GM21737 (cell line): Measurements from ENCODE around the gene ZNF532.
A peak's percentile ranks its signal among the peaks of the same experiment; 100 is the strongest.

Experiments
- ATAC-seq: cut with Tn5 transposase; IDR thresholded peaks from one replicate; pipeline ENCODE4 v1.9.1; 2021; ENCODE audit warnings: mild to moderate bottlenecking, moderate library complexity; ENCODE audit not compliant: unreplicated experiment

The ZNF532 gene

DNA sequence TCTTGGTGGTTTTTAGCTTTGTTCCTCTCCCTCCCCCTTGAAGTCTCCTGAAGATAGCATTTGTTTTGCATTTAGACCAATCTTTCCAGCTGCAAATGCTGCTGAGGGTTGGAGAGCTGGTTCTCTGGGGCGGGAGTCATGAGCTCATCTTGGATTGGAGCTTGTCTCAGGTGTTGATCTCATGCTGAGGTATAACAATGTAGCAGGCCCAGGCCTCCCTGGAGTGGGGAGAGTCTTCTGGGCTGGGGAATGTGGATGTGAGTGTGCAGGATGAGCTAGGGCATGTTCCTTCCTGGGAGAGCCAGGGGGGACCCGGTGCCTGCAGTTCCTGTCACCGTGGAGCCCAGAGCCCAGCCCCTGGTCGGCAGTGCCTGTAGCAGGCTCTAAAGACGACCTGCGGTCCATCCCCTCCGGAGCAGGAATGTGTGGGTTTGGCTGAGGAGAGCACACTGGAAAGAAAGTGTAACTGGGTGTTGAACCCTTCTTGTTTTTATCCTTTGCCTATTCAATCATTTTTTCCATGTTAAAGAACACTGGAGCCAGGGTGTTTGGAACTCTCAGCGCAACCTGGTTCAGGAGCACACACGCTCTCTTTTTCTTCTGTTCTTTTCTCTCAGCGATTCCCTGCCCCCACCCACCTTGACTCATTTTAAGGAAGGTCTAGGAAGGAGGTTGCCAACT, 2.7 kb downstream of the ZNF532 start:
- ATAC-seq, result no peak

DNA sequence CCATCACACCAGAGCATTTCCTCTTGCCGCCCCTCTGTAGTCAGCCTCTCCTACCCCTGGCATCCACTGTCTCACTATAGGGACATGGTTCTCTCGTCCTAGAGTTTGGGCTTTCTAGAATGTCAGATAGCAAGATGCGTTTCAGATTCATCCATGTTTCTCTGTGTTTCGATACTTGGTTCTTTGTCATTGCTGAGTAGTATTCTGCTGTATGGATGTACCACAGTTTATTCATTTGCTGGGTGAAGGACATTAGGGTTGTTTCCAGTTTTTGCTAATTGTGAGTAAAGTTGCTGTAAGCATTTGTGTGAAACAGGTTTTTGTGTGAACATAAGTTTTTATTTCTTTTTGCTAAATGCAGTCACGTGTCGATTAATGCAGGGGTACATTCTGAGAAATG, 3.8 kb downstream of the ZNF532 start:
- ATAC-seq, result no peak

DNA sequence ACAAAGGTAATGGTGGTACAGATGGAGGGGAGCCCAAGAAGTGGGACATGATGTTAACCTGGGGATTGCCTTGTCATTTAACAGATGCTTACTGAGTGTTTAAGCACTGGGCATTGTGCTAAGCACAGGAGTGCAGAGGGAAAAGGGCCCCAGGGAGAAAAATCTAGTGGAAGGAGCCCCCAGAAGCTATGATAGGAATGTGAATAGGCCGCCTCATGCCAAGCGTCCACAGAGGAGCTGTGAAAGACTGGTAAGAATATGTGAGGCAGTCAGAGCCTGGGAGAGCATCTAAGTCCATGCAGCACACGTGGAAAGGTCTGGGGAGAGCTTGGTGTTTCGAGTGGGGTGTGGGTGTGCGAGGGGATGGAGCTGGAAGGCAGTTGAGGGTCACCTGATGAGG, 5.5 kb downstream of the ZNF532 start:
- ATAC-seq, result no peak

DNA sequence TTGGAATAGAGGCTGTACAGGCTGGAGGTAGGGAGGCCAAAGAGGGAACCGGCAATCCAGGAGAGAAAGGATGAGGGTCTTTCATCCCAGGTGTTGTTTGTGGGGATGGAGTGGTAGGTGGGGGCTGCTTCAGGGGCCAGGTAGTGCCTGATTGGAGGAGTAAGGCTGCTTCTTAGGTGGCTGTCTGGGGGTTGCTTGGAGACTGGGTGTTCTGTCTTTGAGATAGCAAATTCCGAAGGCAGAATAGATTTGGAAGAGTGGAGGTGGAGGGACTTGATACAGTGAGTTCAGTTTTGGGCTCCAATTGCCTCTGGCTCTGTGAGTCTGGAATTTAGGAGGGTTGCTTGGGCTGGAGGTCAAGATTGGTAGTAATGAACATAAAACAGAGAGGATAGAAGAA, 5.9 kb downstream of the ZNF532 start:
- ATAC-seq, result no peak

DNA sequence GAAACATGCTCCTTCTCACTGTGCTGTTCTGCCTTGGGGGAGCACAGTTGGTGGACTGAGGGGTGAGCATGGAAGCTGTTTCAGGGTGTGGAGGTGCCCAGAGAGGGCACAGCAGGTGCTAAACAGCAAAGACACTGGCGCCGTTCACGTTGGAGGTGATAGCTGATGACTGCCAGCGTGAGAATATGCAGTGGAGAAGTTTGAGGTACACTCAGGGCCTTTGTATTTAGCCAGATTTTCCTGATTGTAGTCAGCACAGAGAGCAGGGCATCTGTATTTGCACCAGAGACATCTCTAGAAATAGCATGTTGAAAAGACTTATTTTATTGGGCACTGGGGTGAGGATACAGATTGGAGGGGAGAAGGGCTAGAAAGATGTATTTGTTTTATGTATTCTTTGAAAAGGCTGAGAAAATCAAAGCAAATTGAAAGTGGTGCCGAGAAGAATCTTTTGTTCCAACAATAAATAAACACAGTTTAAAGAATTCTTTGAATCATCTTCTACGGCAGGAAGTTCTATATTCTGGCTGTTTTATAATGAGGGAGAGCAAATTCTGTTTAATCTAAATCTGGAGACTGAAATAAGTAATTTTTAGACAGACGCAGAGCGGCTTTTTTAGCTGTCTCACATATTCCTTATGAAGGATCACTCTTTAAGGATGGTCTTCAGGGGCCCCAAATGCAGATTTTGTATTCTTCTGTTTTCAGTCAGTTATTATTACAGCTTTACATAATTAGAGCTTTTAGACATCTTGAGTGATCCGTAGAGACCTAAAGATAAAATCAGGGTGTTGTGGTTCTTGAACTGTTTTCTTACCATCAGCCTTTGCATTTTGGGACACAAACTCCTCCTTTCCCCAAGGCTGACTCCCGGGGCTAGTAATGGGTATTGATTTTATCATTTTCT, 7.1 kb downstream of the ZNF532 start:
- ATAC-seq, result no peak

DNA sequence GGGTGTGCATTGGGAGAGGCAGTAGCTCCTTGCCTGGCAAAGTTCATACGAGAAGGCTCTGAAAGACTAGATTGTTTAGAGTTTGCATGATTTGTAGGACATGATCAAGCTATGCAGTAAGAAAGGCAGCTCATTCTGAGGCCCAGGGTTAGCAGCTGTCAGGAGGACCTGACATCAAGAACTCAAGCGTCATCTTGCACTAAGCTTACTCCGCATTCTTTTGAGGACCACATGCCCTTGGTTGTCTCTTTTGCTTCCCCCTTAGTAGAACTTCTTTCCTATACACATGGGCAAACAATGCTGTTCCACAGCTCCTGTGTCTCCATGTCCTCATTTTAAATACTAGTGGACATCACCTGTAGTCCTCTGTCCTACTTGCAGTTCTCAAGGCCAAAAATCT, 14.0 kb downstream of the ZNF532 start:
- no peak for ATAC-seq

DNA sequence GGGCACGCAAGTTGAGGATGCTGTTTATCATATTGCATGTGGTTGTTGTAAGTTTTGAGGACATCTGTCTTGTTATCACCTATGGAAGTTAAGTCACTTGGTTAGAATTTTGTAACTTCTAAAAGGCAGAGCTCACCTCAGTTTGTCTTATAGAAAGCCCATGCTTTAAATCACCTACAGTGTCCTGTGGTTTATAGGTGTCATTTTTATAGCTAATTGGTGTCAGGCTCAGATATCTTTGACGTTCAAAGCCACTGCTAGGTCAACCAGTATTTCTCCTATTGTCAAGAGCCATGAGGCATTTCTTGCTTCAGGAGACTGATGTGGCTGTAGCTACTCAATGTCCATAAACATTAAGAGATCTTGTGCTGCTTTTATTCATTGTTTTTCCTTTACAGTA, 16.8 kb downstream of the ZNF532 start:
- no peak for ATAC-seq

DNA sequence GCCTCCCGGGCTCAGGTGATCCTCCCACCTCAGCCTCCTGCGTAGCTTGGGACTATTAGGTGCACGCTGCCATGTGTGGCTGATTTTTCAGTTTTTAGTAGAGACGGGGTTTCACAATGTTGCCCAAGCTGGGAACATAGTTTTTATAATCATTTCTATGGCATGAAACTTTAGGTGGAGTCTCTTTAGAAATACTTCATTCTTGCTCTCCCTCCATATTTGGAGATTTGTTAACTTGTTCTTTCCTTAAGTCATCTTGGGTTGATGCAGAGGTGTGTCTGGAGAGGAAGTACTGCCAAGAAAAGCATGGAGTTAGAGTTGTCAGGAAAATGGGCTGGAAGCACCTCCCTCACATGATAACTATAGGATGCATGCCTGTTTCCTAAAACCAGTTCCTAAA, 17.4 kb downstream of the ZNF532 start:
- ATAC-seq, result no peak

DNA sequence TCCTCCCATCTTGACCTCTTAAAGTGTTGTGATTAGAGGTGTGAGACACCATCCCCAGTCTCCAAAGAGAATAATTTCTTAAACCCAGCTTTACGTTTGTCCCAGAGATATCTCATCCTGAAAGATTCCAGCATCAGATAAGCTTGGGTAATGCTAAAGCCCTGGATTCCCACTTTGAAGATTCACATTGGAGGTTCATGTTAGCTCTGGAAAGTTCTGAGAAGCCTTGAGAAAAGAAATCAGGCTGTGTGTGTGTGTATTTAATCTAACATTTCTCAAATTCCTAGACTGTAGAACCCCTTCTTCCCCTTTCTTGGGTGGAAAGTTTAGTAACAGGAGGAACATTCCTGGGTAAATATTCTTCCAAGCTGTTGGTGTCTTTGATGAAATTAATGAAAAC, 18.0 kb downstream of the ZNF532 start:
- ATAC-seq, result no peak

DNA sequence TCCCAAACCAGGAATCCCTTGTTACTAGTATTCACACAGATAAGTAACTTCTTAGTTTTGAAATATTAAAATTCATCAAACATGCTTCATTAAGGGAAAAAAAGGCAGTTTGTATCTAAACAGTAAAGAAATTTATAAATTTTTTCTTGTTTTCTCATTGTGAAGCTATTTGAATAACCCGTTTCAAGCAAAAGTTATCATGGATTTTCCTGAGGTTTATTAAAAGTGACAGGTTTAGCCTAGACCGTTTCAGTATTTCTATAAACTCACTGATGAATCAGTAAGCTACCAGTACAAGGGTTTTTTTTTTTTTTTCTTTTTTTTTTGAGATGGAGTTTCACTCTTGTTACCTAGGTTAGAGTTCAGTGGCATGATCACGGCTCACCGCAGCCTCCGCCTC, 20.0 kb downstream of the ZNF532 start:
- ATAC-seq, result no peak

DNA sequence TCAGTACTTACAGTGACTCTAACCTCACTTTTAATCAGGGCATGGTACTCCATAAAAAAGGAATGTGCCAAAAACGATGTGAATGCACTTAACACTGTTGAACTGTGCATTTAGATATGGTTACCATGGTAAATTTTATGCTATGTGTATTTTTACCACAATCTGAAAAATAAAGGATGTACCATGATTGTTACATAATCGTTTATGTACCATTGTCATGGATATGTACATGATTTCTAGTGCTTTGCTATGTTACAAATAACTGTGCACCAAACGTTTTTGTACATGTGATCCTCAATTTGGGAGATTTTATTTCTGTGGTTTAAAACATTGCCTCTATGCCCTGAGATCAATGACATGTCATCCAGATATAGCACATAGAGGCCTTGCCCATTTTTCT, 21.8 kb downstream of the ZNF532 start:
- ATAC-seq, result no peak

DNA sequence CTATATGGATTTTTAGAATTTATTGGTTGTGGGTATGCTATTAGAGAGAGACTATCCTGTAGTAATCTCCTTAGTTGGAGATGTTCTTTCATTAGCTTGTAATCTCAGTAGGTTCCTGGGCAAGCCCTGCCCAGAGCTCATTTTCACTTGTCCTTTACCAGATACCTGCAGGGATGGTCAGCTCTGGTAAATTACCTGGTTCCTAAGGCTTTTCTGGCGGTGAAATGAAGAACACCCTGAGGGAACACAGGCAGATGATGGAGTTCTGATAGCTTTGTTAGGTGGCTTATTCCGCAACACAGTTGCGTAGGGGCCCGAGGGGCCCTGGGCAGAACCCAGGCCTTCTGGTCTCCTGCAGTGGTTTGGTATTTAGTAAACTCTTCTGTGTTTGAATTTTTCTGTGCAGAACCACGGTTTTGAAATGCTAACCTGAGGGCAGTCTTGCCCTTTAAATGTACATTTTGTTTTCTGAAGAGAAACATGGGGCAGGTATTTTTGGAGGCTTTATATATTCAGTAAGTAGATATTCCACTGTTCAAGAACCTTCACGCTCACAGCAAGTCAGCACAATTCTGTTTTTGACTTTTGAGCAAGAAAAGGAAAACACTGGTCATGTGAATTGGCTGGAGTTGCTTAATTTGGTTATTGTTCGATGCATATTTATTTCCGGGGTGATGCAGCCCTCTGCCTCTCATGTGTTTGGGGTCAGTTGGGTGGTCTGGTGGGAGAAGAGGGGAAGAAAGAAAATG, 22.4 kb downstream of the ZNF532 start:
- no peak for ATAC-seq

DNA sequence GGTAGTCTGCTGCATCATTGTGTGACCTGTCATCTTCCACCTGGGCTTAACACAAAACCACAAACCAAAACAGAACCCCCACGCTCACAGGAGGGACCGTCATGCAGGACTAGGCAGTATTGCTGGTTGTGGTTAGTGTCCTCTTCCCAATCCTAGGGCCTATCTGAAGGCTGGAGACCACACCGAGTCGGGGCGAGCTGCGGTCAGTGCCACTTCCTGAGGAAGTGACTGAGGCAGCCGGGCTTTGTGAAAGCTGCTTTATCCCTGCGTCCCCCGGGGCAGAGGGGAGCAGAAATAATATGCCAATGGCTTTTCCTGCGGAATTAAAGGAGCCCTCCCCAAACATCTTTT, 22.9 kb downstream of the ZNF532 start:
- peak; percentile 83 for ATAC-seq

DNA sequence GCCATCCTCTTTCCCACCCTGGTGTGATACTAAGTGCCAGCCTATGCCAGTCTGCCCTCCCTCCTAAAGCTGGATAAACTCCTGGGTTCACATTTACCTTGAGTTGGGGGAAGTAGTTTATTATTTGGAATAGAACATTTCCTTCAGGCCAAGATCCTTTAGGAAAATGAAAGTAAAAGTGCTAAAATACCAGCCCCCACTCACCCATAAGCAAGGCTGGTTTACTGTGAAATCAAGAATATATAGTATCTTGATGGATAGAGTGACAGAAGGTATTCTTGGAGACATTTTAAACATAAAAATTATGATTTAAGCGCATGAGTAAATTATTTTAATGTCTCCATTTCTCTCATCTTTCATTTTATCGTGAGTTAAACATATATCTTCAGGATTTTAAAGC, 27.1 kb downstream of the ZNF532 start:
- ATAC-seq, result no peak

DNA sequence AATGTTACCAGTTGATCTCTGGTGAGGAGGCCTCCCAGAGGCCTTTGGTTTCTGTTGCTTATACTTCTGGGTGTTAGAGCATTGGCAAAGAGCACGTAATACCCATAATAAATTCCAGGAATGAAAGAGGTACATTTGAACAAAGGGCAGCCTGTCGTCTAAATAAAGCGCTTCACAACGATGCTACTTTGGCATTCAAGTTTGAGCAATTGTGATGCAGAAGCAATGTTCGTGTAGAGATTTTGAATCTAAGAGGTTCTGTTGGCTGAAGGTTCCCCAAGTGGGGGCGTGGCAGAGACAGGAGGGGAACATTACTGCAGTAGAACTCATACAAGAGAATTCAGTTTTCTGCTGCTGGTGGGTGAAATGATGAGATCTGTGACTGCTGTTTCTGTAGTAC, 27.8 kb downstream of the ZNF532 start:
- ATAC-seq, result no peak

DNA sequence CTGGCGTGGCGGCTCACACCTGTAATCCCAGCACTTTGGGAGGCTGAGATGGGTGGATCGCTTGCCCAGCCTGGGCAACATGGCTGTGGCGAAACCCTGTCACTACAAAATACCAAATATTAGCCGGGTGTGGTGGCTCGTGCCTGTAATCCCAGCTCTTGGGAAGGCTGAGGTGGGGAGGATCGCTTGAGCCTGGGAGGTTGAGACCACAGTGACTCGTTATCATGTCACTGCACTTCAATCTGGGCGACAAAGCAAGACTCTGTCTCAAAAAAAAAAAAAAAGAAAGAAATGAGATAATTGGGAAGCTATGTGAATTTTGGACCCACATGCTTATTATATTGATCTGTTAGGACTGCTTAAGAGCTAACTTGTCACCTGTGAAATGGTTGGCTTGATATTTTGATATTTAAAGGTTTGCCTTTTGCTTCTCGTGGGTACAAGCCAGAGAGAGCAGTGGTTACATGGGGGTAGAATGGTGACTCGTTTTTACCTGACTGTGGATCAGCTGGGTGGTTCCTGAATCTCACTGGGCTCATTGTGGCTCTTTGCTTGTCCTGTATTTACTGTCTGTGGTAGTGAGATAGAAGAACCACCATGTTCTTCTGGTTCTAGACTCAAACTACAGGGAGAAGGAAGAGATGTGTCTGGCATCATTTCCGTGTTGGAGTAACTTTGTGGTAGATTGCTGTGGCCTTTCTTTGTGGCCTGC, 28.9 kb downstream of the ZNF532 start:
- ATAC-seq, result no peak

DNA sequence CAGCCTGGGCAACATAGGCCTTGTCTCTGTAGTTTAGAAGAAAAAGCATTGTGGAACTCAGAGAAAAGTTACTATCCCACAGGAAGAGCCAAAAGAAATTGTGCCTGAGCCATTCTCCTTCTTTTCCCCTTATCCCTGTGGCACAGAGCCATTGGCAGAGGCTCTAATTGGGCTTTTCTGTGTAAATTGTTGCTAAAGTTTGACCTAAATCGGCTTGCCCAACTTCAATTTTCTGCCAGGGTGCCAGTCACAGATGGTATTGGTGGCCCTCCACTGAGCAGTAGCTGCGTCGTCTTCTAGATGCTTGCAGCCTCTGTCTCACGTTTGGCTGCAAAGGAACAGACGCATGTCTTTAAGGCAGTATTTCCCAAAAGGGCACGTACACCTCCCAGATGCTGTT, 30.3 kb downstream of the ZNF532 start:
- ATAC-seq, result no peak

DNA sequence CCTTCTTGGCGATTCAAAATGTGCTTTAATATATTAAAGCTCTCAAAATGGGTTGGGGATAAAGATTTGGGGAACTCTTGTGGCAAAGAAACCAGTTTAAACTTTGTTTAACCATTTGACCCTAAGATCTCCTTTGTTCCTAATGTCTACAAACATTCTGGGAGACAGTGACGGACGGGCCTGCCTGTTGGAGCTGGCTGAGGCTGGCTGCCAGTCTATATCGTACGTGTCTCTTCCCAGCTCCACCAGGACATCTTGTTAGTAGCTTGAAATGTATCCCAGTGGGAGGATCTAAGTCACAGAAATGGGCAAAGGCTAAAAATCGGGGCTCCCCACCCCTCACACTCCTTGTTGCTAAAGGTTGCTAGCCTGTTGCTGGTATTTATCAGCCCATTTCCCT, 30.7 kb downstream of the ZNF532 start:
- ATAC-seq, result no peak

DNA sequence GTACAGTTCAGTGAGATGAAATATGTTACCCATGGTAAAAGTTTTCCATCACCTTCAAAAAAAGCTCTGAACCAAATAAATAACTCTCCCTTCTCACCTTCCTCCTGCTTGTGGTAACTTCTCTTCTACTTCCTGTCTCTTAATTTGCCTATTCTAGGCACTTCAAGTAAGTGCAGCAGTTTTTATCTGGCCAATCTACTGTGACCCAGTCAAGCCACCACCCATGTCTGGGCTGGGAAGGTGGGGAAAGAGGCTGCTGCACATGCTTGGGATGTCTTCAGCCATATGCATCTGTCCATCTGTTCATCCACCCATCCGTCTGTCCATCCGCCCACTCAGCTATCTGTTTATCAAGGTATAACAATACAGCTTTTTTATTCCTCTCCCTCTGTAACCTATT, 31.6 kb downstream of the ZNF532 start:
- ATAC-seq, result peak; percentile 72

DNA sequence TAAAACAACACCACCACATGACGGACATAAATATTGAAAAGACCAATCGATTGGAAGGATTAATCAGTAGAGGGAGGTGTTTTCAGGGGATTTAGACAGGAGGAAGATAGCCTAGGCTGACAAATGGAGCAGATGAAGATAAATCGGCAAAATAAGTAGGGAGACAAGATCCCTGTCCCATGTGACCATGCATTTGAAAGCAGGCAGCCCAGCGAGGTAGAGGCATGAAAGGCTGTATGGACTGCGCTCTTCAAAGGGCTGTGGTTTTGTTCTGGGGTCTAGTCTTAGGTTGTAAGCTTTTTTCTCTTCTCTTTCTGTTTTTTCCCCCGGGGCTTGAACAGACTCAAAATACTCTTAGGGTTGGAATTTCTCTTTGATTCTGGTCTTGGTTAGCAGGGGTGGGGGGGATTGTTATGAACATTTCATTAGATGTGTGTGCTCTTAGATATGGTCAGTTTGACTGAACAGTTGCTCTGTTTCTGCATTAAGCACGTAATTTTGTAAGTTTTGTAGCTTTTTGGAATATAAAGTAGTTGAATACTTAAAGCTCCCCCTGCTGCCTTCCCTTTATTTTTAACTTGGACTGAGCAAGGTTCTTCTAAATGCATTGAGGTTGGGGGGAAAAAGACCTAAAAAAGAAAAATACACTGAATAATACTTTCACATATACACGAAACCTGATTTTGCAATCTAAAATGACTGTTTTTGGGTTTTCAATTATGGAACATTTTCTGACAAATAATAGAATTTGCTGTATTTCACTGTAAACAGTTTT, 32.2 kb downstream of the ZNF532 start:
- peak; percentile 28 for ATAC-seq
